A549 (cell line): ENCODE results near the gene DNAJB6.

ENCODE experiments used
- EP300 ChIP-seq, 2 experiments: fragments of >200 bp; sonication (Bioruptor Twin); formaldehyde crosslinking; IDR thresholded peaks; 2 replicates in 1 of 2; 3 replicates in 1 of 2; pipeline ENCODE4 v1.6.1; 2016 to 2017
- FOXS1 ChIP-seq: fragments of 250-450 bp; sonication (Bioruptor Pico); IDR thresholded peaks from 2 replicates; pipeline ENCODE4 v1.5.0; 2020; ENCODE audit warnings: mild to moderate bottlenecking, moderate library complexity
- GATA3 ChIP-seq: IDR thresholded peaks from 2 replicates; pipeline ENCODE4 v1.6.1; 2012; ENCODE audit warnings: borderline replicate concordance
- KDM1A ChIP-seq: fragments of 200-600 bp; sonication (generic); IDR thresholded peaks from 2 replicates; pipeline ENCODE4 v1.6.1; 2016; ENCODE audit warnings: low read depth, mild to moderate bottlenecking
- MAZ ChIP-seq: fragments of 150-350 bp; IDR thresholded peaks from 2 replicates; pipeline ENCODE4 v1.6.1; 2014; ENCODE audit warnings: antibody characterized with exemption, low read depth, low read length, borderline replicate concordance
- MYC ChIP-seq: IDR thresholded peaks from 2 replicates; pipeline ENCODE4 v1.6.1; 2012; ENCODE audit warnings: mild to moderate bottlenecking, inconsistent platforms, low read length, improper control_type of control experiment, borderline replicate concordance
- POLR2A ChIP-seq: IDR thresholded peaks from 2 replicates; pipeline ENCODE4 v1.6.1; 2012; ENCODE audit warnings: mild to moderate bottlenecking, low read length
- RAD21 ChIP-seq, 2 experiments: fragments of >200 bp in 1 of 2; sonication (Bioruptor Twin) in 1 of 2; formaldehyde crosslinking in 1 of 2; IDR thresholded peaks in 1 of 2; conservative IDR thresholded peaks in 1 of 2; 2 replicates in 1 of 2; 3 replicates in 1 of 2; pipeline ENCODE4 v1.6.1; 2012 to 2018; ENCODE audit warnings: inconsistent platforms in 1 of 2
- TP53 ChIP-seq: fragments of 250-450 bp; sonication (Bioruptor Pico); IDR thresholded peaks from 2 replicates; pipeline ENCODE4 v1.5.0; 2021; ENCODE audit warnings: mild to moderate bottlenecking, moderate library complexity
- ZC3H11A ChIP-seq: fragments of 450-650 bp; IDR thresholded peaks from 2 replicates; pipeline ENCODE4 v1.6.1; 2014; ENCODE audit warnings: antibody characterized with exemption, mild to moderate bottlenecking
- TF ChIP-seq, protein P1 (sequence below): IDR thresholded peaks from 2 replicates; pipeline ENCODE4 v1.6.1; 2012
- TF ChIP-seq, protein P2 (sequence below): fragments of >200 bp; sonication (Bioruptor Twin); formaldehyde crosslinking; IDR thresholded peaks from 3 replicates; pipeline ENCODE4 v1.5.1; 2016
- TF ChIP-seq, protein P3 (sequence below): fragments of 450-650 bp; IDR thresholded peaks from 2 replicates; pipeline ENCODE4 v1.6.1; 2014; ENCODE audit warnings: antibody characterized with exemption
- TF ChIP-seq, protein P4 (sequence below): fragments of 200-600 bp; sonication (generic); IDR thresholded peaks from 2 replicates; pipeline ENCODE4 v1.6.1; 2016; ENCODE audit warnings: antibody characterized with exemption, mild to moderate bottlenecking, moderate library complexity

DNA sequence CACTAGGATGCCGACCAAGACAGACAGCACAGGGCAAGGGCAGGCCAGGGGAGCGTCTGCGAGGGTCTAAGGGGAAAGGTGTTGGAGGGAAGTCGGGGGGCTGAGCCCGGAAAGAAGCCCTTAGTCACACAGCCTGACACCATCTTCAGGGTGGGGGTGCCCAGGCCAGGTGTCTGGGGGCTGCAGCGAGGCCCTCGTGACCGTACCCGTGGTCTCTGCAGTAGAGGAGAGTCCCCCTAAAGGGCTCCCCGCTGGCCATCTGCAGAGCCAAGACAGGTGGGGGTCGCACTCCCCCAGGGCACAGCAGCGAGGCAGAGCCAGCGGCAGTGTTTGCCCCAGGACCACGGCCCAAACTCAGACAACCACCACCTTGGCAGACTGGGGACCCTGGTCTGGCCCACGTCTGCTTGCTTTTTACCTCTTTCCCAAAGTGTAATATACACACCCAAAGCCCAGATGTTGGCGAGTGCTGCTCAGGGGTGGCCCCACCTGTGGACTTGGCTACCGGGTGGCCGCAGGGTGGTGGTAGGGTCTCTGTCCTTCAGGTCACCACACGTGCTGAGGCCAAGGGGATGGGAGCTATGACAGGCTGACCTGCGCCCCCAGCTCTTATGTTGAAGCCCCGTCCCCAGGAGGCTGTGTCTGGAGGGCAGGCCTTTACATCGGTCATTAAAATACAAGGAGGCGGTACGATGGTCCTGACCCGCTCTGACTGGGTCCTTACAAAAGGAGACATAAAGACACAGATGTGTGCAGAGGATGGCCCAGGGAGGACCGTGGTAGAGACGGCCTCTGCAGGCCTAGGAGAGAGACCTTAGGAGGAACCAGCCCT is 107.4 kb downstream of the DNAJB6 start:
- no peak for TF ChIP-seq TP53
- TF ChIP-seq, protein P1, sequence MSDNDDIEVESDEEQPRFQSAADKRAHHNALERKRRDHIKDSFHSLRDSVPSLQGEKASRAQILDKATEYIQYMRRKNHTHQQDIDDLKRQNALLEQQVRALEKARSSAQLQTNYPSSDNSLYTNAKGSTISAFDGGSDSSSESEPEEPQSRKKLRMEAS = no peak
- TF ChIP-seq, protein P2, sequence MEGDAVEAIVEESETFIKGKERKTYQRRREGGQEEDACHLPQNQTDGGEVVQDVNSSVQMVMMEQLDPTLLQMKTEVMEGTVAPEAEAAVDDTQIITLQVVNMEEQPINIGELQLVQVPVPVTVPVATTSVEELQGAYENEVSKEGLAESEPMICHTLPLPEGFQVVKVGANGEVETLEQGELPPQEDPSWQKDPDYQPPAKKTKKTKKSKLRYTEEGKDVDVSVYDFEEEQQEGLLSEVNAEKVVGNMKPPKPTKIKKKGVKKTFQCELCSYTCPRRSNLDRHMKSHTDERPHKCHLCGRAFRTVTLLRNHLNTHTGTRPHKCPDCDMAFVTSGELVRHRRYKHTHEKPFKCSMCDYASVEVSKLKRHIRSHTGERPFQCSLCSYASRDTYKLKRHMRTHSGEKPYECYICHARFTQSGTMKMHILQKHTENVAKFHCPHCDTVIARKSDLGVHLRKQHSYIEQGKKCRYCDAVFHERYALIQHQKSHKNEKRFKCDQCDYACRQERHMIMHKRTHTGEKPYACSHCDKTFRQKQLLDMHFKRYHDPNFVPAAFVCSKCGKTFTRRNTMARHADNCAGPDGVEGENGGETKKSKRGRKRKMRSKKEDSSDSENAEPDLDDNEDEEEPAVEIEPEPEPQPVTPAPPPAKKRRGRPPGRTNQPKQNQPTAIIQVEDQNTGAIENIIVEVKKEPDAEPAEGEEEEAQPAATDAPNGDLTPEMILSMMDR = no peak
- no peak for TF ChIP-seq RAD21 (conservative IDR thresholded peaks at IDR 0.05 in 1 of 2, IDR thresholded peaks at IDR 0.05 in 1 of 2)
- TF ChIP-seq MYC = no peak
- TF ChIP-seq, protein P3, sequence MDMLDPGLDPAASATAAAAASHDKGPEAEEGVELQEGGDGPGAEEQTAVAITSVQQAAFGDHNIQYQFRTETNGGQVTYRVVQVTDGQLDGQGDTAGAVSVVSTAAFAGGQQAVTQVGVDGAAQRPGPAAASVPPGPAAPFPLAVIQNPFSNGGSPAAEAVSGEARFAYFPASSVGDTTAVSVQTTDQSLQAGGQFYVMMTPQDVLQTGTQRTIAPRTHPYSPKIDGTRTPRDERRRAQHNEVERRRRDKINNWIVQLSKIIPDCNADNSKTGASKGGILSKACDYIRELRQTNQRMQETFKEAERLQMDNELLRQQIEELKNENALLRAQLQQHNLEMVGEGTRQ = no peak
- TF ChIP-seq EP300 (IDR thresholded peaks at IDR 0.05) = no peak
- no peak for TF ChIP-seq KDM1A
- no peak for TF ChIP-seq POLR2A
- TF ChIP-seq FOXS1 (CRISPR knock-in tag) = no peak
- TF ChIP-seq, protein P4, sequence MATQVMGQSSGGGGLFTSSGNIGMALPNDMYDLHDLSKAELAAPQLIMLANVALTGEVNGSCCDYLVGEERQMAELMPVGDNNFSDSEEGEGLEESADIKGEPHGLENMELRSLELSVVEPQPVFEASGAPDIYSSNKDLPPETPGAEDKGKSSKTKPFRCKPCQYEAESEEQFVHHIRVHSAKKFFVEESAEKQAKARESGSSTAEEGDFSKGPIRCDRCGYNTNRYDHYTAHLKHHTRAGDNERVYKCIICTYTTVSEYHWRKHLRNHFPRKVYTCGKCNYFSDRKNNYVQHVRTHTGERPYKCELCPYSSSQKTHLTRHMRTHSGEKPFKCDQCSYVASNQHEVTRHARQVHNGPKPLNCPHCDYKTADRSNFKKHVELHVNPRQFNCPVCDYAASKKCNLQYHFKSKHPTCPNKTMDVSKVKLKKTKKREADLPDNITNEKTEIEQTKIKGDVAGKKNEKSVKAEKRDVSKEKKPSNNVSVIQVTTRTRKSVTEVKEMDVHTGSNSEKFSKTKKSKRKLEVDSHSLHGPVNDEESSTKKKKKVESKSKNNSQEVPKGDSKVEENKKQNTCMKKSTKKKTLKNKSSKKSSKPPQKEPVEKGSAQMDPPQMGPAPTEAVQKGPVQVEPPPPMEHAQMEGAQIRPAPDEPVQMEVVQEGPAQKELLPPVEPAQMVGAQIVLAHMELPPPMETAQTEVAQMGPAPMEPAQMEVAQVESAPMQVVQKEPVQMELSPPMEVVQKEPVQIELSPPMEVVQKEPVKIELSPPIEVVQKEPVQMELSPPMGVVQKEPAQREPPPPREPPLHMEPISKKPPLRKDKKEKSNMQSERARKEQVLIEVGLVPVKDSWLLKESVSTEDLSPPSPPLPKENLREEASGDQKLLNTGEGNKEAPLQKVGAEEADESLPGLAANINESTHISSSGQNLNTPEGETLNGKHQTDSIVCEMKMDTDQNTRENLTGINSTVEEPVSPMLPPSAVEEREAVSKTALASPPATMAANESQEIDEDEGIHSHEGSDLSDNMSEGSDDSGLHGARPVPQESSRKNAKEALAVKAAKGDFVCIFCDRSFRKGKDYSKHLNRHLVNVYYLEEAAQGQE = no peak
- no peak for TF ChIP-seq ZC3H11A
- TF ChIP-seq GATA3 = no peak
- TF ChIP-seq MAZ = no peak
